SK-MEL-5 (cell line): Measurements from ENCODE around the gene PLEKHA5. TPM values are rescaled to one million over a fixed set of nuclear protein-coding genes. Genes with fewer than 3 reads are reported as not detected.
"Not testable (repeated sequence)": the region's sequence is repeated elsewhere in the genome, so short reads cannot be mapped to it uniquely, and the experiment has no call there.

Experiments used
- DNase-seq: peaks from one replicate; pipeline ENCODE4 v3.0.0-alpha.2; 2016; ENCODE audit warnings: low read depth, low spot score
- in situ Hi-C: cut with HindIII; loops from 2 replicates; pipeline ENCODE4 v1.10.0; 2016; ENCODE audit warnings: low sequenced_read_pairs, high pct_unique_total_duplicates, low pct_unique_long_range_greater_than_20kb
- total RNA-seq: library from RNA; depleted of rRNA; stranded (reverse); fragments of >200 nt; shearing (Covaris generic); gene quantifications from 2 replicates; pipeline ENCODE4 v1.2.3, GENCODE V29; 2014

The PLEKHA5 gene
- total RNA-seq, 1 experiment from 2014 or later = 236 TPM

DNA sequence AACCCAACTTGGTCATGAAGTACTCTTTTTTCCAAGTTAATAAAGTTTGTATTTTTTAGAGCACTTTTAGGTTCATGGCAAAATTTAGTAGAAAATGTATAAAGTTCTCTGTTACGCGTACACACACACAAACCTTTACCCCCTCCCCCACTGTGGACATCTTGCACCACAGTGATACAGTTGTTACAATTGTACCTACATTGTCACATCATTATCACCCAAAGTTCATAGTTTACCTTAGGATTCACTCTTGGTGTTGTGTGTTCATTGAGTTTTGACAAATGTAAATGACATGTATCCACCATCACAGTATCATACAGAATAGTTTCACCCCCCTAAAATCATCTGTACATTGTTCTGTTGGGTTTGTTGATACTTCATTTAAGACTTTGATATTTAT, 23.9 kb downstream of the PLEKHA5 start:
- in situ Hi-C loops = no loop called here
- DNase-seq = no peak

DNA sequence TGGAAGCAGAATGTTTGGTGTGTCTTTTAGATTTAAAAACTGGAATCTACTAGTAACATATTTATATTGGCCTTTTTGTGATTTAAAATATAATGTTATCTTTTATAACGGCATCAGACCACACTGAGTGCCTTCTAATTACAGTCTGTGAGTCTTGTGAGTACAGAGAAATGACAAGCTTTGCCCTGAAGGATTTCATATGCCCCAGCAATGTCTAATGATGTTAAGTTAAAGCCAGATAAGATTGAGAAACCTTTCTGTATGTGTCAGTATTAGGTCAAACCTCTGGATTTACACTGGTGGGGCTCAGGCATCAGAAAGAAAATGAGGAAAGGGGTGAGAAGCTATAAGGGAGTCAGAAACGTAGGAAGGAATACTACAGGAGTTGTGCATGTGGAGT, 25.2 kb downstream of the PLEKHA5 start:
- no peak for DNase-seq
- in situ Hi-C loops = no loop called here

DNA sequence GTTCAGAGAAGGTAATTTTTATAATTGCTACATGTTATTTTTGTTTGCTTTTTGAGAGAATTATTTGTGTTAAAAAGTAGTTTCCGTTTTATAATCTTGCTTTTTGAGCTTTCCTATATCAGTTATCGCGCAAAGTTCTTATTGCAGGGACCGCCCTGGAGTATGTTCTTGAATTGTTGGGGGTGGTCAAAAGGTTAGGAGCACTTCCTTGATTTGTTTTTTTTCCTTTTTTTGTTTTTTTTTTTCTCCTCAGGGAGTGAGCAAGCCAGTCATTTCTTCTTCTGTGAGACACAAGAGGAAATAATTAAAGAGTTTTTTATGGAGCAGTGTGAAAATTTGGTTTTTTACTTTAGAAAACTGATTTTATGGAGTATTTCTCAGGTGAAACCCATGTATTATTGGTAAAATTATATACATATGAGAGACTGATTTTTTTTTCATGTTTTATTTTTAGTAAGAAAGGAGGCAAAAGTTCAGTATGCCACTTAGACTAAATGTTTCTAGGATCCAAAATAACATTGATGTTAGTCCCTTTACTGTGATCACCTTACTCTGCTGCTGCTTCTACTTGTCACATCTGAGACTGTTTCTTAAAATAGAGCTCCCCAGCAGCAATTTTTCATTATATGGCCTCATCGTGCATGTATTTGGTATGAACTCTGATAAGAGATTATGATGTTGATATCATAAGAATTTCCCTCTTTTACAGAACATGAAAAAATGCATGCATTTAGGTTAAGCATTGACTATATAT, 26.6 kb downstream of the PLEKHA5 start:
- in situ Hi-C loops = no loop called here
- no peak for DNase-seq

- in situ Hi-C loops = no loop called here
- DNase-seq = no peak
Observed at GRCh38 chr12:19158923-19159322, 29.4 kb downstream of the PLEKHA5 start.

DNA sequence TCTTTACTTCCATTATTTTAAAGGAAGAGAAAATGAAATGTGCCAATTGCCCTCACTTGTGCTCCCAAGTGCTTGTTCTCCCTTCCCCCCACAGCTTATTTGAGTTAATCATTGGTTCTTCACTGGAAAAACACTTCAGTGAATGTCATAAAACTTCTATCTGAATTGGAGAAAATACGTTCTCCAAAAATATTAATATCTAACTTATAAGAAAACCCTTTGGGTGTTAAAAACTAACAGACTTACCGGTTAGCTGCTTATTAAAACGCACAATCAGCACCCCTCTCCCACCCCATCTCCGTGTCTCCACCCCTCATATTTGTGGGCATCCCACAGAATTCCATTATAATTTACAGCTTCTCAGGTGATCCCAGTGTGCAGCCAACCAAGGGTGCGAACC, 31.7 kb downstream of the PLEKHA5 start:
- DNase-seq = no peak
- in situ Hi-C loops = no loop called here

- no peak for DNase-seq
- in situ Hi-C loops = no loop called here
Observed at GRCh38 chr12:19165451-19165850, 35.9 kb downstream of the PLEKHA5 start.

DNA sequence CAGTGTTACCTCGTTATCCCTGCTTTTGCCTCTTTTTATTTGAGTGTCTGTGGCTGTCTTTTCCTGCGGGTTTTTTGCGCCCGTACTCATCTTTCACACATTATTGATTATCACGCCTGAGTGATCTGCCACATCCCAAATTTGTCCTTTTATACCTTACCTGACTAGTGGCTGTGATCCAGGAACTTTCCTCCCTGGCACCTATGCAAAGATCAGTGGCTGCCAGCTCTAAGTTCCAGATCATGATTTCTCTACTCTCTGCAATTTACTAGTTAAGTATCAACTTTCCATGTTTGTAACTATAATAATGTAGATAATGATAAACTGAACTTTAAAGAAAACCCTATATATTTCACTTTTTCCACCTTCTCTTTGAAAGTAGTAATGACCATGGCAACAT, 36.9 kb downstream of the PLEKHA5 start:
- in situ Hi-C loops = no loop called here
- no peak for DNase-seq

DNA sequence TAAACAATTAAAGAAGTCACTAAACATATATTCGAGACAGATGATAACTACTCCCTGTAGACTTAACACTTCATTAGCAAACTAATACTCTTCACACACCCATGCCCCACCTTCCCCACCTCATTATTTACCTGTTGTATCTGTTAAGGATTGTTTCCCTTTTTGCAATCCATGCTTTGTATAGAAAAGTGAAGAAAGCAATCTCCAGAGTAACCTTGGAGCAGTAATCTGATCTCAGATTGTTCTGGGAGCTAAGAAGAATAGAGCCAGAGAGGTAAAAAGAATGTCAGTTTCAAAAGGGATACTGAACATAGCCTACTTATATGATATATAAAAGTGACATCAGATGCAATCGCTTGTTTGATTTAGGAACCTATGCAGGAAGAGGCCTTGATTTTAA, 37.4 kb downstream of the PLEKHA5 start:
- DNase-seq = no peak
- in situ Hi-C loops = no loop called here

- DNase-seq = no peak
- in situ Hi-C loops = no loop called here
Observed at GRCh38 chr12:19167708-19168107, 38.2 kb downstream of the PLEKHA5 start.

DNA sequence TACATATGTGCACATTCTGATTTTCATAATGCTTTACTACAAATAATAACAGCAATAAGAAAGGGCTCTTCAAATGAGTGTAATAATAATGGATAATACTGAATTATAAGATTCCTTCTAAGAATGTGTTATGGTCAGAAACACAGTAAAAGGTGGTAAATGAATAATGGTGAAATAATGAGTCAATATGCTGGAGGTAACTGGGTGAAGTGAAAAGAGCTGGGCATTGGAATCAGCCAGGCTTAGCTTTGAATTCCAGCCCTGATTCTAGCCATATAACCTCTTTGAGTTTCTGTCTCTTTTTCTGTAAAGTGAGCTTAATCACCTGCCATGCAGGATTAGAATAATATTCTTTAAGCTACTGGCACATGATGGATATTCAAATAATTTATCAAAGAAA, 39.1 kb downstream of the PLEKHA5 start:
- DNase-seq = no peak
- in situ Hi-C loops = no loop called here

DNA sequence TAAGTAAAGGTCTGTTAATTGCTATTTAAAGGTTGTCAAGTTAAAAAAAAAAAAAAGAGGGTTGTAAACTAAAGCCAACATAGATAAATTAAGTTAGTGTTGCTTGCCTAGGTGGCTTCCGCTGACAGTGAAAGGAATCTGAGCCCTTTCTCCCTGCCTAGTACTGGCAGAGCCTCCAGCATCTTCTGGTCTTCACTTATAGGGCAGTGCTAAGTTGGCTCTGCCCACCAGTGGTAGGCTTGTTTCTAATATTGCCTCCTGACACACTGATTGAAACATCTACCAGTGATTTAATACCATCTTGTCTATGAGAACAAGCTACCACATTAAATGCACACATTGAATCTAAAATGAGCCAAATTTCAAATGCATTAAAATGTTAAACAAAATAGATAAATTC, 39.7 kb downstream of the PLEKHA5 start:
- no peak for DNase-seq

DNA sequence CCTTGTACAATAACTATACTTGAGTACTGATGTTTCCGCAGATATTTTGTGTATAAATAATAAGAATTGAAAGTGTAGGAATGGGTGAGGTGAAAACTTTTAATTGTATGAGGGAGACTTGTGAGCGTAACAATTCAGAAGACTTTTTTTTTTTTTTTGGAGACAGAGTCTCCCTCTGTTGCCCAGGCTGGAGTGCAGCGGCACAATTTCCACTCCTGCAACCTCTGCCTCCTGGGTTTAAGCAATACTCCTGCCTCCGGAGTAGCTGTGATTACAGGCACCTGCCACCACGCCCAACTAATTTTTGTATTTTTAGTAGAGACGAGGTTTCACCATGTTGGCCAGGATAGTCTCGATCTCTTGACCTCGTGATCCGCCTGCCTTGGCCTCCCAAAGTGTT, 40.8 kb downstream of the PLEKHA5 start:
- in situ Hi-C loops, DNase-seq: not testable (repeated sequence)

More for the DNA sequence above, 39.7 kb downstream of the PLEKHA5 start:
- in situ Hi-C loops = no loop called here

DNA sequence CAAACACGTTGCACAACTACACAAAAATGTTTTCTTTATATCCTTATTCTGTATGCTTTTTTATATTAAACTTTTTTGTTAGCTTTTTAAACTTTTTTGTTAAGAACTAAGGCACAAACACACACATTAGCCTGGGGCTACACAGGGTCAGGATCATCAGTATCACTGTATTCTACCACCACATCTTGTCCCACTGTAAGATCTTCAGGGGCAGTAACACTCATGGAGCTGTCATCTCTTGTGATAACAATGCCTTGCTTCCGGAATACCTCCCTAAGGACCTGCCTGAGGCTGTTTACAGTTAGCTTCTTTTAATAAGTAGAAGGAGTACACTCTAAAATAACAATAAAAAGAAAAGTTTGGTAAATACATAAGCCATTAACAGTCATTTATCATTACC, 42.2 kb downstream of the PLEKHA5 start:
- no peak for DNase-seq
- in situ Hi-C loops = no loop called here

- in situ Hi-C loops = no loop called here
- DNase-seq = no peak
Observed at GRCh38 chr12:19177754-19178153, 48.2 kb downstream of the PLEKHA5 start.

- in situ Hi-C loops = no loop called here
- DNase-seq = no peak
Observed at GRCh38 chr12:19179986-19180385, 50.5 kb downstream of the PLEKHA5 start.

GRCh38 chr12:19181666-19182426, 52.3 kb downstream of the PLEKHA5 start:
- in situ Hi-C loops = no loop called here
- DNase-seq = peak; percentile 51

- in situ Hi-C loops = no loop called here
- peak; percentile 55 for DNase-seq
Observed at GRCh38 chr12:19183121-19183838, 53.7 kb downstream of the PLEKHA5 start.

- in situ Hi-C loops = no loop called here
- DNase-seq = no peak
Observed at GRCh38 chr12:19185262-19185929, 55.9 kb downstream of the PLEKHA5 start.
